ENCODE data around the gene AGAP1. TPM values are rescaled to one million over a fixed set of nuclear protein-coding genes. Genes with fewer than 3 reads are reported as not detected.

Gene AGAP1
- polyA plus RNA-seq, 4 donors, result 20.2 to 21.2 (median 20.3) TPM

GRCh38 chr2:235485362-235485761 is 8.5 kb upstream of the AGAP1 start:
- DNase-seq (ENCODE audit: low read depth in 4 of 4, low spot score in 3 of 4), result no peak

- DNase-seq (ENCODE audit: low read depth in 4 of 4, low spot score in 3 of 4), result no peak
Measured at GRCh38 chr2:235486729-235487128, 7.1 kb upstream of the AGAP1 start.

GRCh38 chr2:235489897-235490296 is 3.9 kb upstream of the AGAP1 start:
- no peak for DNase-seq (ENCODE audit: low read depth in 4 of 4, low spot score in 3 of 4)

- no peak for DNase-seq (ENCODE audit: low read depth in 4 of 4, low spot score in 3 of 4)
Measured at GRCh38 chr2:235492850-235493344, 946 bp upstream of the AGAP1 start.

GRCh38 chr2:235493402-235493774 is 455 bp upstream of the AGAP1 start:
- peak in 1 of 4 donors; percentile 42 for DNase-seq (ENCODE audit: low read depth in 4 of 4, low spot score in 3 of 4)

- DNase-seq (ENCODE audit: low read depth in 4 of 4, low spot score in 3 of 4), result no peak
Measured at GRCh38 chr2:235494716-235495372, 1.0 kb downstream of the AGAP1 start.

- no peak for DNase-seq (ENCODE audit: low read depth in 4 of 4, low spot score in 3 of 4)
Measured at GRCh38 chr2:235495373-235496238, 1.8 kb downstream of the AGAP1 start.

- no peak for DNase-seq (ENCODE audit: low read depth in 4 of 4, low spot score in 3 of 4)
Measured at GRCh38 chr2:235496239-235496621, 2.4 kb downstream of the AGAP1 start.

GRCh38 chr2:235497096-235497495 is 3.3 kb downstream of the AGAP1 start:
- DNase-seq (ENCODE audit: low read depth in 4 of 4, low spot score in 3 of 4), result no peak

GRCh38 chr2:235498541-235498940 is 4.7 kb downstream of the AGAP1 start:
- DNase-seq (ENCODE audit: low read depth in 4 of 4, low spot score in 3 of 4), result no peak

GRCh38 chr2:235498946-235499812 is 5.3 kb downstream of the AGAP1 start:
- no peak for DNase-seq (ENCODE audit: low read depth in 4 of 4, low spot score in 3 of 4)

GRCh38 chr2:235500110-235500760 is 6.4 kb downstream of the AGAP1 start:
- DNase-seq (ENCODE audit: low read depth in 4 of 4, low spot score in 3 of 4), result no peak

GRCh38 chr2:235500761-235501672 is 7.2 kb downstream of the AGAP1 start:
- DNase-seq (ENCODE audit: low read depth in 4 of 4, low spot score in 3 of 4), result no peak

GRCh38 chr2:235501673-235502031 is 7.8 kb downstream of the AGAP1 start:
- DNase-seq (ENCODE audit: low read depth in 4 of 4, low spot score in 3 of 4), result no peak

- DNase-seq (ENCODE audit: low read depth in 4 of 4, low spot score in 3 of 4), result no peak
Measured at GRCh38 chr2:235502336-235502735, 8.5 kb downstream of the AGAP1 start.

GRCh38 chr2:235504441-235505180 is 10.8 kb downstream of the AGAP1 start:
- DNase-seq (ENCODE audit: low read depth in 4 of 4, low spot score in 3 of 4), result no peak

- no peak for DNase-seq (ENCODE audit: low read depth in 4 of 4, low spot score in 3 of 4)
Measured at GRCh38 chr2:235505181-235505741, 11.4 kb downstream of the AGAP1 start.

- DNase-seq (ENCODE audit: low read depth in 4 of 4, low spot score in 3 of 4), result no peak
Measured at GRCh38 chr2:235506291-235506996, 12.6 kb downstream of the AGAP1 start.
